Measurements from ENCODE around the gene SLC25A1. TPM values are rescaled to one million over a fixed set of nuclear protein-coding genes. Genes with fewer than 3 reads are reported as not detected.

SLC25A1 gene
- total and polyA plus RNA-seq, 2 of the 8 experiments (the other 6 are each of a cell fraction or from before 2014, with no cell fraction given), result 110 to 148 TPM

DNA sequence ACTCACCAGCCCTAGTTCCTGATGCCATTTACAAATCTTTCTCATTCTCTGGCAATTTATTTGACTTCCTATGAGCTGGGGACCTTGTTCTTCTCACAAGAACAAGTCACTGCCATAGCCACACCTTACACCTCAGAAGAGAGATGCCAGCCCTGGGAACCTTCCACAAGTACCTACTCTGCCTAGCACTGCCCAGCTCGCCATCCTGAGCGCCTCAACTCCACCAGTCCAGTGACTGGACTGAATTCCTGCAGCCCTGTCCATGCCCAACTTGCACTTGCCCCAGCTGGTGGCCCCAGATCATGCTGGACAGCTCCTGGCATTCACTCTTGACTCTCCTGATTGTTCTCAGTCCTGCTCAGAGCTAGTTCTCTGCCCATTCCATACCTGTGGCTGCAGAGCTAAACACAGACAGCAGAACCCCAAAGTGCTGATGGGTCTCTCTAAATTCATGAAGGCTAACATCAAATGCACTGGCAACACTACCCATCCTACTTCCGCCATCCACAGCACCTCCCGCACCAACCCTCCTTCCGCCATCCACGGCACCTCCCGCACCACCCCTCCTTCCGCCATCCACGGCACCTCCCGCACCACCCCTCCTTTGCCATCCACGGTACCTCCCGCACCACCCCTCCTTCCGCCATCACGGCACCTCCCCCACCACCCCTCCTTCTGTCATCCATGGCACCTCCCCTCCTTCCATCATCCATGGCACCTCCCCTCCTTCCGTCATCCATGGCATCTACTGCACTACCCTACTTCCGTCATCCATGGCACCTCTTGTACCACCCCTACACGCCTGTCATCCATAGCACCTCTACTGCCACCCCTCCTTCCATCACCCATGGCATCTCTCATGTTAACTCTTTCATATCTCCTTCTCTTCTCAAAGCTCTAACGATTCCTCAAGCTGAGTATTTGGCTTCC is 23.6 kb upstream of the SLC25A1 start (continued):
- TF ChIP-seq CBX8 (IDR thresholded peaks at IDR 0.05; ENCODE audit: borderline replicate concordance, low read depth, low read length) (no peak), CHD1 (IDR thresholded peaks at IDR 0.05; ENCODE audit: low read depth, low read length) (no peak), CEBPB (IDR thresholded peaks at IDR 0.05; ENCODE audit: low read depth, low read length) (no peak)
- TF ChIP-seq, protein P1, sequence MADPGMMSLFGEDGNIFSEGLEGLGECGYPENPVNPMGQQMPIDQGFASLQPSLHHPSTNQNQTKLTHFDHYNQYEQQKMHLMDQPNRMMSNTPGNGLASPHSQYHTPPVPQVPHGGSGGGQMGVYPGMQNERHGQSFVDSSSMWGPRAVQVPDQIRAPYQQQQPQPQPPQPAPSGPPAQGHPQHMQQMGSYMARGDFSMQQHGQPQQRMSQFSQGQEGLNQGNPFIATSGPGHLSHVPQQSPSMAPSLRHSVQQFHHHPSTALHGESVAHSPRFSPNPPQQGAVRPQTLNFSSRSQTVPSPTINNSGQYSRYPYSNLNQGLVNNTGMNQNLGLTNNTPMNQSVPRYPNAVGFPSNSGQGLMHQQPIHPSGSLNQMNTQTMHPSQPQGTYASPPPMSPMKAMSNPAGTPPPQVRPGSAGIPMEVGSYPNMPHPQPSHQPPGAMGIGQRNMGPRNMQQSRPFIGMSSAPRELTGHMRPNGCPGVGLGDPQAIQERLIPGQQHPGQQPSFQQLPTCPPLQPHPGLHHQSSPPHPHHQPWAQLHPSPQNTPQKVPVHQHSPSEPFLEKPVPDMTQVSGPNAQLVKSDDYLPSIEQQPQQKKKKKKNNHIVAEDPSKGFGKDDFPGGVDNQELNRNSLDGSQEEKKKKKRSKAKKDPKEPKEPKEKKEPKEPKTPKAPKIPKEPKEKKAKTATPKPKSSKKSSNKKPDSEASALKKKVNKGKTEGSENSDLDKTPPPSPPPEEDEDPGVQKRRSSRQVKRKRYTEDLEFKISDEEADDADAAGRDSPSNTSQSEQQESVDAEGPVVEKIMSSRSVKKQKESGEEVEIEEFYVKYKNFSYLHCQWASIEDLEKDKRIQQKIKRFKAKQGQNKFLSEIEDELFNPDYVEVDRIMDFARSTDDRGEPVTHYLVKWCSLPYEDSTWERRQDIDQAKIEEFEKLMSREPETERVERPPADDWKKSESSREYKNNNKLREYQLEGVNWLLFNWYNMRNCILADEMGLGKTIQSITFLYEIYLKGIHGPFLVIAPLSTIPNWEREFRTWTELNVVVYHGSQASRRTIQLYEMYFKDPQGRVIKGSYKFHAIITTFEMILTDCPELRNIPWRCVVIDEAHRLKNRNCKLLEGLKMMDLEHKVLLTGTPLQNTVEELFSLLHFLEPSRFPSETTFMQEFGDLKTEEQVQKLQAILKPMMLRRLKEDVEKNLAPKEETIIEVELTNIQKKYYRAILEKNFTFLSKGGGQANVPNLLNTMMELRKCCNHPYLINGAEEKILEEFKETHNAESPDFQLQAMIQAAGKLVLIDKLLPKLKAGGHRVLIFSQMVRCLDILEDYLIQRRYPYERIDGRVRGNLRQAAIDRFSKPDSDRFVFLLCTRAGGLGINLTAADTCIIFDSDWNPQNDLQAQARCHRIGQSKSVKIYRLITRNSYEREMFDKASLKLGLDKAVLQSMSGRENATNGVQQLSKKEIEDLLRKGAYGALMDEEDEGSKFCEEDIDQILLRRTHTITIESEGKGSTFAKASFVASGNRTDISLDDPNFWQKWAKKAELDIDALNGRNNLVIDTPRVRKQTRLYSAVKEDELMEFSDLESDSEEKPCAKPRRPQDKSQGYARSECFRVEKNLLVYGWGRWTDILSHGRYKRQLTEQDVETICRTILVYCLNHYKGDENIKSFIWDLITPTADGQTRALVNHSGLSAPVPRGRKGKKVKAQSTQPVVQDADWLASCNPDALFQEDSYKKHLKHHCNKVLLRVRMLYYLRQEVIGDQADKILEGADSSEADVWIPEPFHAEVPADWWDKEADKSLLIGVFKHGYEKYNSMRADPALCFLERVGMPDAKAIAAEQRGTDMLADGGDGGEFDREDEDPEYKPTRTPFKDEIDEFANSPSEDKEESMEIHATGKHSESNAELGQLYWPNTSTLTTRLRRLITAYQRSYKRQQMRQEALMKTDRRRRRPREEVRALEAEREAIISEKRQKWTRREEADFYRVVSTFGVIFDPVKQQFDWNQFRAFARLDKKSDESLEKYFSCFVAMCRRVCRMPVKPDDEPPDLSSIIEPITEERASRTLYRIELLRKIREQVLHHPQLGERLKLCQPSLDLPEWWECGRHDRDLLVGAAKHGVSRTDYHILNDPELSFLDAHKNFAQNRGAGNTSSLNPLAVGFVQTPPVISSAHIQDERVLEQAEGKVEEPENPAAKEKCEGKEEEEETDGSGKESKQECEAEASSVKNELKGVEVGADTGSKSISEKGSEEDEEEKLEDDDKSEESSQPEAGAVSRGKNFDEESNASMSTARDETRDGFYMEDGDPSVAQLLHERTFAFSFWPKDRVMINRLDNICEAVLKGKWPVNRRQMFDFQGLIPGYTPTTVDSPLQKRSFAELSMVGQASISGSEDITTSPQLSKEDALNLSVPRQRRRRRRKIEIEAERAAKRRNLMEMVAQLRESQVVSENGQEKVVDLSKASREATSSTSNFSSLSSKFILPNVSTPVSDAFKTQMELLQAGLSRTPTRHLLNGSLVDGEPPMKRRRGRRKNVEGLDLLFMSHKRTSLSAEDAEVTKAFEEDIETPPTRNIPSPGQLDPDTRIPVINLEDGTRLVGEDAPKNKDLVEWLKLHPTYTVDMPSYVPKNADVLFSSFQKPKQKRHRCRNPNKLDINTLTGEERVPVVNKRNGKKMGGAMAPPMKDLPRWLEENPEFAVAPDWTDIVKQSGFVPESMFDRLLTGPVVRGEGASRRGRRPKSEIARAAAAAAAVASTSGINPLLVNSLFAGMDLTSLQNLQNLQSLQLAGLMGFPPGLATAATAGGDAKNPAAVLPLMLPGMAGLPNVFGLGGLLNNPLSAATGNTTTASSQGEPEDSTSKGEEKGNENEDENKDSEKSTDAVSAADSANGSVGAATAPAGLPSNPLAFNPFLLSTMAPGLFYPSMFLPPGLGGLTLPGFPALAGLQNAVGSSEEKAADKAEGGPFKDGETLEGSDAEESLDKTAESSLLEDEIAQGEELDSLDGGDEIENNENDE (IDR thresholded peaks at IDR 0.05; ENCODE audit: insufficient replicate concordance, low read length), result no peak

Data from H1 (cell line).